Body of pancreas (tissue), 4 donors: ENCODE data around the gene KHNYN. TPM values are rescaled to one million over a fixed set of nuclear protein-coding genes. Genes with fewer than 3 reads are reported as not detected.

ENCODE experiments used
- ATAC-seq: fragments of 150-250 bp; one replicate; pipeline ENCODE4 v1.9.1; 2016
- DNase-seq, 4 donors: peaks; one replicate each; pipeline ENCODE4 v3.0.0-alpha.2; 2019
- H3K27ac ChIP-seq, 4 donors: fragments of 200-600 bp; sonication (generic); 1 replicate in 3 of 4; 2 replicates in 1 of 4; pipeline versions ENCODE4 v1.5.1 to v1.6.1; 2016 to 2019; ENCODE audit warnings: mild to moderate bottlenecking in 1 of 4, mixed read lengths in 1 of 4, moderate library complexity in 1 of 4
- H3K27me3 ChIP-seq, 2 donors: fragments of 200-600 bp; sonication (generic); one replicate each; pipeline ENCODE4 v1.6.0; 2016; ENCODE audit warnings: mild to moderate bottlenecking in 1 of 2
- H3K36me3 ChIP-seq, 2 donors: fragments of 200-600 bp; sonication (generic); replicated peaks in 1 of 2; 2 replicates each; pipeline ENCODE4 v1.5.1; 2016; ENCODE audit warnings: low read depth in 2 of 2; ENCODE audit not compliant: insufficient read depth in 1 of 2
- H3K4me1 ChIP-seq: fragments of 200-600 bp; sonication (generic); one replicate; pipeline ENCODE4 v1.6.0; 2016
- H3K4me3 ChIP-seq, 2 donors: fragments of 200-600 bp; sonication (generic); 1 replicate in 1 of 2; 2 replicates in 1 of 2; pipeline ENCODE4 v1.5.1; 2016 to 2019
- H3K9me3 ChIP-seq, 3 donors: fragments of 200-600 bp; sonication (generic); 1 replicate in 2 of 3; 2 replicates in 1 of 3; pipeline ENCODE4 v1.5.1; 2016
- CTCF ChIP-seq, 7 experiments: fragments of 450-650 bp in 4 of 7; fragments of 200-600 bp in 3 of 7; sonication (generic) in 3 of 7; IDR thresholded peaks; one replicate each; pipeline ENCODE4 v1.5.1; 2016 to 2019; ENCODE audit warnings: antibody characterized with exemption in 7 of 7
- POLR2A ChIP-seq, 3 donors: fragments of 450-650 bp; IDR thresholded peaks; one replicate each; pipeline ENCODE4 v1.6.1; 2016; ENCODE audit warnings: antibody characterized with exemption in 3 of 3, mild to moderate bottlenecking in 2 of 3
- WGBS, 2 donors: methylation state at CpG; one replicate each; pipeline ENCODE4 v1.1.5; 2017; 5-methylcytosine and 5-hydroxymethylcytosine counted together
- intact Hi-C: fragments of 100-400 bp; cut with DNase I; formaldehyde crosslinking; loops from one replicate; pipeline ENCODE4 v1.15.1; 2023
- total RNA-seq, 2 donors: library from RNA; depleted of rRNA; stranded (reverse); fragments of >200 nt; gene quantifications; one replicate each; pipeline ENCODE4 v1.1.0, GENCODE V29; 2016

Gene KHNYN
- total RNA-seq, 2 donors from 2014 or later, result 43.8 TPM

GRCh38 chr14:24439830-24440605 is 10.3 kb downstream of the KHNYN start:
- Histone ChIP-seq H3K4me1 (peaks cover 43% of the 10 kb centered on the region), H3K4me3 (no peak overlapping the region), H3K36me3 (peaks cover 0 to 4% of the 10 kb centered on the region in 2 donors), H3K9me3 (no peaks in the 10 kb centered on the region), H3K27ac (peak overlapping the region in 1 of 4 donors; percentile 25), H3K27me3 (no peaks in the 10 kb centered on the region)
- TF ChIP-seq POLR2A (IDR thresholded peaks at IDR 0.05), result no peak
- TF ChIP-seq CTCF (IDR thresholded peaks at IDR 0.05), result no peak
- 52 to 62% methylated on average over 4 to 15 of the region's 15 CpGs for WGBS, 2 donors
- DNase-seq, result no peak
- intact Hi-C loops, result loop anchor here (10.0 kb wide), 1 partner anchor 105 kb away; the partner anchor contains the start of genes ADCY4 and RIPK3
- no peak for ATAC-seq

DNA sequence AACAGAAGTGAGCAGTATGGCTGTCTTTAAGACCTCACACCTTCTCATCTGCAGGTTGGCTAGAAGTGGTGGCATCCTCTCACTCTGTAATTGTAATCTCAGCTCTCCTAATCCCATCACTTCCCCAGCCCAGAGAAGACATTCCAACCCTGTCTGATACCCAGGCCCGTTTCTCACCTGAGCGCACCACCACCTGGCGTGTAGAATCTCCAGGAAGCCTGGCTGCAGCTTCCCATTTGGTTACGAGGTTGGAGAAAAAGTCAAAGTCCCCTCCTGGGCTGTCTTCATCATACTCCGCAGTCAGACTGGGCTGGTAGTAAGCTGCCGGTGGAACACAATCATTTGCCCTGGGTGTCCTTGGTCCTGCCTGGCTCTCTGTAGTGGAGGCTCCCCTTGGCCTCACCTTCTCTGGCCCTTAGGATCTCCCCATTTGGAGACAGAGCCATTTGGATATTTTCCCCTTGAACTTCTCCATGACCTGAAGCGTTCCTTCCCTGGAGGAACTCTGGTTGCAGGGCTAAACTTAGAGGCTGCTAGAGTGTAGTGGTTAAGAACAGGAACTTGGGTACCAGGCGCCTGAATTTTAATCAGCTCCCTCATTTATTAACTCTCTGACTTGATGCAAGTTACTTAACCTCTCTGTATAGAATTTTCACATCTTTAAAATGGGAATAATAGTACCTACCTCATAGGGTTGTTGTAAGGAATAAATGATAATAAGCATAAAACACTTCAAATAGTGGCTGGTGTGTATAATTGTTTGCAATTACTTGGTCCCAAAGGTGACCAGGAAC is 11.0 kb downstream of the KHNYN start:
- WGBS, 2 donors, result 63 to 69% methylated on average over 8 of the region's 8 CpGs
- Histone ChIP-seq H3K9me3 (no peaks in the 10 kb centered on the region), H3K36me3 (peaks cover 0 to 4% of the 10 kb centered on the region in 2 donors), H3K4me3 (no peak overlapping the region), H3K27me3 (no peaks in the 10 kb centered on the region), H3K27ac (peak overlapping the region in 1 of 4 donors; percentile 99), H3K4me1 (peaks cover 43% of the 10 kb centered on the region)
- DNase-seq (no peak), ATAC-seq (no peak)
- TF ChIP-seq POLR2A (IDR thresholded peaks at IDR 0.05) (no peak), CTCF (IDR thresholded peaks at IDR 0.05) (no peak)
- intact Hi-C loops, result no loop called here

DNA sequence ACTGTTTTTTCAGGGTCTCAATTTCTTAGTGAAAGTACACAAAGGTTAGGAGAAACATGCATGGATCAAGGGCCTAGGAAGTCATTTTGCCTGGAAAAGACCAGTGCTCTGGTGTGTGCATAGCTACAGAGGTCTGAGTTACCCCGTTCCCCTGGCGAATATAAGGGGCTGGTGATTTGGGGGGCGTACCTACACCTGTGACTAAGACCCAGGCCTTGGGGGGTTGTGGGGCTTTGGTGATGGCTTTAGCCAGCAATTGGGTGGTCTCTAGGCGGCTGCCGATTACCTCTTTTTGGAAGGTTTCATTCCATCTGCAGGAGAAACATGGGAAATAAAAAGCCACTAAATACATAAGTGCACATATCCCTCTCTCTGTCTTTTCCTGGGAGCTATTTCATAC is 11.7 kb downstream of the KHNYN start:
- 47 to 48% methylated on average over 5 of the region's 5 CpGs for WGBS, 2 donors
- Histone ChIP-seq H3K9me3 (no peaks in the 10 kb centered on the region), H3K27ac (peak overlapping the region; percentile 95 to 99 (median 98)), H3K4me3 (no peak overlapping the region), H3K27me3 (no peaks in the 10 kb centered on the region), H3K36me3 (peaks cover 0 to 4% of the 10 kb centered on the region in 2 donors), H3K4me1 (peaks cover 37% of the 10 kb centered on the region)
- TF ChIP-seq POLR2A (IDR thresholded peaks at IDR 0.05), result no peak
- TF ChIP-seq CTCF (IDR thresholded peaks at IDR 0.05), result no peak
- no peak for ATAC-seq
- intact Hi-C loops, result no loop called here
- no peak for DNase-seq

GRCh38 chr14:24441904-24442239 is 12.1 kb downstream of the KHNYN start:
- TF ChIP-seq POLR2A (IDR thresholded peaks at IDR 0.05) (no peak), CTCF (IDR thresholded peaks at IDR 0.05) (no peak)
- no peak for ATAC-seq
- intact Hi-C loops, result no loop called here
- H3K27me3 ChIP-seq, result no peaks in the 10 kb centered on the region
- WGBS, 2 donors, result 1 to 3% methylated on average over 5 to 12 of the region's 12 CpGs
- no peaks in the 10 kb centered on the region for H3K9me3 ChIP-seq
- DNase-seq, result no peak
- H3K36me3 ChIP-seq, result peaks cover 0 to 4% of the 10 kb centered on the region in 2 donors
- H3K4me1 ChIP-seq, result peaks cover 33% of the 10 kb centered on the region
- H3K27ac ChIP-seq, result peak overlapping the region; percentile 95 to 99 (median 98)
- H3K4me3 ChIP-seq, result peak overlapping the region; percentile 18 to 73
